ENCODE data around the gene MTHFSD. TPM values are rescaled to one million over a fixed set of nuclear protein-coding genes. Genes with fewer than 3 reads are reported as not detected.

MTHFSD gene
- total and polyA plus RNA-seq, 10 of the 15 experiments (the other 5 are each of a cell fraction or from before 2014, with no cell fraction given): 2.2 to 24.5 (median 18.1) TPM

DNA sequence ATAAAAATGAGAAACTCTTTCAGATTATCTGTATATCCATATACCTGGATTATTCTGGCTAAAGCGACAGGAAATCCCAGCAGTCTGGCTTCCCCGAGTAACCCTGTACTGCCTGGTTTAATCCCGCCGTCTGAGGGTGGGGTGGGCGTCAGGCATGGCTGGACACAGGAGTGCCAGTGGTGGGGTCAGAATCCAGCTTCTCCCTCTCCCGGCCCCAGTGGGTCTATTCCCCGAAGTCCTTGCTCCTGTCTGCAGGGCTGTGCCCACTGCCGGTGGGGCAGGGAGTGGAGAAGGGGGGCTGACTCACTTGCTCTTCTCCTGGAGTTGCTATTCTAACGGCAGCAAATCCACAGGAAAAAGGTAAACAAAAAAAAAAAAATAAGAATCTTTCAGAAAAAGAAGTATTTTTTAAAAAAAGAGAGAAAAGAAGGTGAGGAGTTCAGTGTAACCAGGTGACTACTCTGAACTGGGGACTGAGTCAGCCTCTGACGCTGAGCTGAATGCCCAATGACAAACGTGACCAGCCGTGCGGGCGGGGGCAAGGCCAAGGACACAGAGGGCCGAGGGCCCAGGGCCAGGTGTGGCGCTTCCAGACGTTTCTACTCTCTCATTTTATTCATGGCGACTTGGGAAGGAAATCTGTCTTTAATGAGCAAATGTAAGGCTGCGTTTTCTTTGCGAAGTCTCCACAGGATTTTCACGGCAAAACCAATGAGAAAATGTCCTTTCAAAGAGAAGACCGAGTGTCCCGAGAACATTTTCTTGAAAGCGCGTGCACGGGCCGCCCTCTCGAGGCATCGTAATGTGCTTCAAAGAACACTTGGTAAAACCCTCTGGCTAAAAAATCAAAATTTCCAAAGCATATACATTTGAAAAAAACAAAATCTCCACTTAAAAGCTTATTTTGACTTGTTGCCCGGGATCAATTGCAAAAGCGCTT is 24.5 kb downstream of the MTHFSD start:
- 93% methylated on average over 31 of the region's 31 CpGs for WGBS (ENCODE audit: insufficient coverage, insufficient replicate concordance, low lambda C conversion rate, missing lambda C conversion rate)
- Histone ChIP-seq H3K27ac (ENCODE audit: control insufficient read depth, insufficient read depth) (no peak overlapping the region), H3K36me3 (ENCODE audit: control insufficient read depth in 2 of 2, insufficient read depth in 2 of 2, low read length in 1 of 2) (no peaks in the 10 kb centered on the region; a peak in 1 of 4 replicates), H3K4me2 (ENCODE audit: control insufficient read depth, insufficient read depth) (no peak overlapping the region), H2AFZ (ENCODE audit: control insufficient read depth, low read depth, low read length) (no peak overlapping the region), H3K4me3 (no peak overlapping the region), H3K9me3 (replicated peaks; ENCODE audit: control insufficient read depth, insufficient read depth, low read length) (no peaks in the 10 kb centered on the region), H4K20me1 (ENCODE audit: control insufficient read depth, insufficient read depth) (no peaks in the 10 kb centered on the region; the same call in 1 of the 2 replicates), H3K79me2 (ENCODE audit: control insufficient read depth, insufficient read depth, low read length) (no peaks in the 10 kb centered on the region), H3K27me3 (replicated peaks in 1 of 2; ENCODE audit: control insufficient read depth in 2 of 2, insufficient read depth in 2 of 2, low read length in 1 of 2) (no peaks in the 10 kb centered on the region), H3K9ac (ENCODE audit: control insufficient read depth, insufficient read depth, low read length) (no peak overlapping the region), H3K4me1 (ENCODE audit: control insufficient read depth, insufficient read depth, low read length) (no peaks in the 10 kb centered on the region)
- DNase-seq (ENCODE audit: low read depth, low spot score) (no peak), FAIRE-seq (no peak), ATAC-seq (no peak)
- ChIA-PET RAD21 (ENCODE audit: unreplicated experiment) (no interaction called here), POLR2A (no interaction called here), CTCF (interaction anchor here (0.6 kb wide), 1 partner anchor 1372 kb away, joined by 3 read pairs; no protein-coding TSS in a partner anchor), SMC1A (ENCODE audit: uncharacterized antibody, unreplicated experiment) (no interaction called here)
- in situ Hi-C loops (cut with MboI) (no loop called here), intact Hi-C loops (cut with micrococcal nuclease; ENCODE audit: unreplicated experiment) (no loop called here)
- no TSS peak for BruUV-seq (replicated peaks)
- TF ChIP-seq RFX5 (IDR thresholded peaks at IDR 0.05; ENCODE audit: low read depth, low read length) (no peak), CREB1 (IDR thresholded peaks at IDR 0.05; ENCODE audit: low read depth) (no peak), USF1 (IDR thresholded peaks at IDR 0.05; ENCODE audit: borderline replicate concordance, extremely low read length, insufficient read depth, low read depth, low read length) (no peak), E4F1 (IDR thresholded peaks at IDR 0.05; ENCODE audit: borderline replicate concordance, partially characterized antibody) (no peak), SPI1 (IDR thresholded peaks at IDR 0.05; ENCODE audit: borderline replicate concordance, insufficient read depth, low read depth, low read length) (no peak)
- TF ChIP-seq, protein P1, sequence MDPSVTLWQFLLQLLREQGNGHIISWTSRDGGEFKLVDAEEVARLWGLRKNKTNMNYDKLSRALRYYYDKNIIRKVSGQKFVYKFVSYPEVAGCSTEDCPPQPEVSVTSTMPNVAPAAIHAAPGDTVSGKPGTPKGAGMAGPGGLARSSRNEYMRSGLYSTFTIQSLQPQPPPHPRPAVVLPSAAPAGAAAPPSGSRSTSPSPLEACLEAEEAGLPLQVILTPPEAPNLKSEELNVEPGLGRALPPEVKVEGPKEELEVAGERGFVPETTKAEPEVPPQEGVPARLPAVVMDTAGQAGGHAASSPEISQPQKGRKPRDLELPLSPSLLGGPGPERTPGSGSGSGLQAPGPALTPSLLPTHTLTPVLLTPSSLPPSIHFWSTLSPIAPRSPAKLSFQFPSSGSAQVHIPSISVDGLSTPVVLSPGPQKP (IDR thresholded peaks at IDR 0.05; ENCODE audit: low read depth, low read length): no peak
- TF ChIP-seq, protein P2, sequence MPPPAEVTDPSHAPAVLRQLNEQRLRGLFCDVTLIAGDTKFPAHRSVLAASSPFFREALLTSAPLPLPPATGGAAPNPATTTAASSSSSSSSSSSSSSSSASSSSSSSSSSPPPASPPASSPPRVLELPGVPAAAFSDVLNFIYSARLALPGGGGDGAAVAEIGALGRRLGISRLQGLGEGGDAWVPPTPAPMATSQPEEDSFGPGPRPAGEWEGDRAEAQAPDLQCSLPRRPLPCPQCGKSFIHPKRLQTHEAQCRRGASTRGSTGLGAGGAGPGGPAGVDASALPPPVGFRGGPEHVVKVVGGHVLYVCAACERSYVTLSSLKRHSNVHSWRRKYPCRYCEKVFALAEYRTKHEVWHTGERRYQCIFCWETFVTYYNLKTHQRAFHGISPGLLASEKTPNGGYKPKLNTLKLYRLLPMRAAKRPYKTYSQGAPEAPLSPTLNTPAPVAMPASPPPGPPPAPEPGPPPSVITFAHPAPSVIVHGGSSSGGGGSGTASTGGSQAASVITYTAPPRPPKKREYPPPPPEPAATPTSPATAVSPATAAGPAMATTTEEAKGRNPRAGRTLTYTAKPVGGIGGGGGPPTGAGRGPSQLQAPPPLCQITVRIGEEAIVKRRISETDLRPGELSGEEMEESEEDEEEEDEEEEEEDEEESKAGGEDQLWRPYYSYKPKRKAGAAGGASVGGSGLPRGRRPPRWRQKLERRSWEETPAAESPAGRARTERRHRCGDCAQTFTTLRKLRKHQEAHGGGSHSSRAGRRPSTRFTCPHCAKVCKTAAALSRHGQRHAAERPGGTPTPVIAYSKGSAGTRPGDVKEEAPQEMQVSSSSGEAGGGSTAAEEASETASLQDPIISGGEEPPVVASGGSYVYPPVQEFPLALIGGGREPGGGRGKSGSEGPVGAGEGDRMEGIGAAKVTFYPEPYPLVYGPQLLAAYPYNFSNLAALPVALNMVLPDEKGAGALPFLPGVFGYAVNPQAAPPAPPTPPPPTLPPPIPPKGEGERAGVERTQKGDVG (CRISPR knock-in tag; IDR thresholded peaks at IDR 0.05): no peak

All from GM12878 (cell line).